ENCODE measurements around the gene PGAP3.

Gene PGAP3

GRCh38 chr17:39705786-39706348, 18.0 kb upstream of the PGAP3 start:
- no peaks in the 10 kb centered on the region for H3K36me3 ChIP-seq (ENCODE audit: insufficient read depth, low read length)
- peaks cover 16% of the 10 kb centered on the region for H3K4me1 ChIP-seq (ENCODE audit: insufficient read depth, low read length, poor library complexity, severe bottlenecking)
- no peaks in the 10 kb centered on the region for H3K27me3 ChIP-seq (ENCODE audit: insufficient read depth, low read length, poor library complexity, severe bottlenecking)
- no peak overlapping the region for H3K9ac ChIP-seq (ENCODE audit: low read depth, low read length, poor library complexity, severe bottlenecking)
- H3K9me3 ChIP-seq (ENCODE audit: insufficient read depth, low read depth, low read length) = no peaks in the 10 kb centered on the region
- TF ChIP-seq EZH2phosphoT487 (IDR thresholded peaks at IDR 0.05; ENCODE audit: borderline replicate concordance) (no peak), CTCF (conservative IDR thresholded peaks at IDR 0.05; ENCODE audit: low read length) (no peak)
- H4K20me1 ChIP-seq (ENCODE audit: insufficient read depth, low read length, poor library complexity, severe bottlenecking) = no peaks in the 10 kb centered on the region
- no peaks in the 10 kb centered on the region for H3F3A ChIP-seq (ENCODE audit: low read depth)
- no peaks in the 10 kb centered on the region for H3K79me2 ChIP-seq (ENCODE audit: insufficient read depth, low read length)
- no peak overlapping the region for H2AFZ ChIP-seq (ENCODE audit: low read length)
- H3K4me3 ChIP-seq (ENCODE audit: low read length, poor library complexity, severe bottlenecking) = no peak overlapping the region
- H3K4me2 ChIP-seq (ENCODE audit: low read depth, low read length, poor library complexity, severe bottlenecking) = no peak overlapping the region
- H3K9me2 ChIP-seq (replicated peaks; ENCODE audit: low read depth, low read length) = no peaks in the 10 kb centered on the region

GRCh38 chr17:39704821-39705551, 17.1 kb upstream of the PGAP3 start:
- Histone ChIP-seq H3K4me3 (ENCODE audit: low read length, poor library complexity, severe bottlenecking) (no peak overlapping the region), H3K4me1 (ENCODE audit: insufficient read depth, low read length, poor library complexity, severe bottlenecking) (peaks cover 16% of the 10 kb centered on the region), H3F3A (ENCODE audit: low read depth) (no peaks in the 10 kb centered on the region), H3K9me3 (ENCODE audit: insufficient read depth, low read depth, low read length) (no peaks in the 10 kb centered on the region), H3K27me3 (ENCODE audit: insufficient read depth, low read length, poor library complexity, severe bottlenecking) (no peaks in the 10 kb centered on the region), H3K4me2 (ENCODE audit: low read depth, low read length, poor library complexity, severe bottlenecking) (no peak overlapping the region), H3K79me2 (ENCODE audit: insufficient read depth, low read length) (no peaks in the 10 kb centered on the region), H3K9ac (ENCODE audit: low read depth, low read length, poor library complexity, severe bottlenecking) (no peak overlapping the region), H4K20me1 (ENCODE audit: insufficient read depth, low read length, poor library complexity, severe bottlenecking) (no peaks in the 10 kb centered on the region), H3K9me2 (replicated peaks; ENCODE audit: low read depth, low read length) (no peaks in the 10 kb centered on the region), H3K36me3 (ENCODE audit: insufficient read depth, low read length) (no peaks in the 10 kb centered on the region), H2AFZ (ENCODE audit: low read length) (no peak overlapping the region)
- TF ChIP-seq CTCF (conservative IDR thresholded peaks at IDR 0.05; ENCODE audit: low read length) = no peak
- no peak for TF ChIP-seq EZH2phosphoT487 (IDR thresholded peaks at IDR 0.05; ENCODE audit: borderline replicate concordance)

- no peak overlapping the region for H3K9ac ChIP-seq (ENCODE audit: low read depth, low read length, poor library complexity, severe bottlenecking)
- H3K79me2 ChIP-seq (ENCODE audit: insufficient read depth, low read length) = no peaks in the 10 kb centered on the region
- H3K36me3 ChIP-seq (ENCODE audit: insufficient read depth, low read length) = no peaks in the 10 kb centered on the region
- H3K4me3 ChIP-seq (ENCODE audit: low read length, poor library complexity, severe bottlenecking) = no peak overlapping the region
- H3F3A ChIP-seq (ENCODE audit: low read depth) = no peaks in the 10 kb centered on the region
- TF ChIP-seq CTCF (conservative IDR thresholded peaks at IDR 0.05; ENCODE audit: low read length) (no peak), EZH2phosphoT487 (IDR thresholded peaks at IDR 0.05; ENCODE audit: borderline replicate concordance) (no peak)
- peaks cover 7% of the 10 kb centered on the region for H3K4me1 ChIP-seq (ENCODE audit: insufficient read depth, low read length, poor library complexity, severe bottlenecking)
- H3K27me3 ChIP-seq (ENCODE audit: insufficient read depth, low read length, poor library complexity, severe bottlenecking) = no peaks in the 10 kb centered on the region
- no peak overlapping the region for H3K4me2 ChIP-seq (ENCODE audit: low read depth, low read length, poor library complexity, severe bottlenecking)
- no peak overlapping the region for H2AFZ ChIP-seq (ENCODE audit: low read length)
- no peaks in the 10 kb centered on the region for H3K9me3 ChIP-seq (ENCODE audit: insufficient read depth, low read depth, low read length)
- H3K9me2 ChIP-seq (replicated peaks; ENCODE audit: low read depth, low read length) = no peaks in the 10 kb centered on the region
- H4K20me1 ChIP-seq (ENCODE audit: insufficient read depth, low read length, poor library complexity, severe bottlenecking) = no peaks in the 10 kb centered on the region
Measured at GRCh38 chr17:39703913-39704312, 16.1 kb upstream of the PGAP3 start.

All from Loucy (cell line).